Measurements from ENCODE around the gene SLC2A13. TPM values are rescaled to one million over a fixed set of nuclear protein-coding genes. Genes with fewer than 3 reads are reported as not detected.

SLC2A13 gene
- total and polyA plus RNA-seq, 10 of the 15 experiments (the other 5 are each of a cell fraction or from before 2014, with no cell fraction given), result 0.05 to 3.7 (median 0.25) TPM

DNA sequence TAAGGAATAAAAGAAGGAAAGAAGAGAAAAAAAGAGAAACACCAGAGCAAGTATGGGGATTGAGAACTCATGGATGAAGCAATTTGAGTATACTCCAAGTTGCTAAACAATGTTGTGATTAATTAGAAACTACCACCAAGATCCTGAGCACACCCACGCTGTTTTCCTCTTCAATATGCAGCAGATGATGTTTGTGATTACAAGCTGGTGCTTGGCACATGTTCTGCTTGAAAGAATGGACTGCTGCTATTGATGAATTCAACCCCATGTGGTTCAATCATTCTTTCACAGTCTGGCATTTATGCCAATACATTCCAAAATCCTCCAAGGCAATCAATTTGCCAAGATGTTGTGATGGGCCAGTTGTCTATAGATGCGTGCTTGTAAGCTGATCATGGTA is 146.8 kb downstream of the SLC2A13 start:
- POLR2A ChIA-PET, result no interaction called here
- CTCF ChIA-PET, result no interaction called here
- FAIRE-seq (no peak), ATAC-seq (no peak), DNase-seq (ENCODE audit: low read depth, low spot score) (no peak)
- RAD21 ChIA-PET (ENCODE audit: unreplicated experiment), result no interaction called here
- no peak overlapping the region for H3K9ac ChIP-seq (ENCODE audit: control insufficient read depth, insufficient read depth, low read length)
- intact Hi-C loops (cut with micrococcal nuclease; ENCODE audit: unreplicated experiment), result no loop called here
- SMC1A ChIA-PET (ENCODE audit: uncharacterized antibody, unreplicated experiment), result interaction anchor here (1.1 kb wide), 1 partner anchor 16 kb away, joined by 3 read pairs; no protein-coding TSS in a partner anchor
- H2AFZ ChIP-seq (ENCODE audit: control insufficient read depth, low read depth, low read length), result no peak overlapping the region
- no peaks in the 10 kb centered on the region for H4K20me1 ChIP-seq (ENCODE audit: control insufficient read depth, insufficient read depth)
- no peaks in the 10 kb centered on the region for H3K27me3 ChIP-seq (replicated peaks in 1 of 2; ENCODE audit: control insufficient read depth in 2 of 2, insufficient read depth in 2 of 2, low read length in 1 of 2)
- H3K79me2 ChIP-seq (ENCODE audit: control insufficient read depth, insufficient read depth, low read length), result no peaks in the 10 kb centered on the region
- H3K4me3 ChIP-seq, result no peak overlapping the region
- TF ChIP-seq YY1 (IDR thresholded peaks at IDR 0.05; ENCODE audit: low read depth, low read length), result no peak
- TF ChIP-seq EED (IDR thresholded peaks at IDR 0.05; ENCODE audit: low read depth), result no peak
- TF ChIP-seq PAX8 (IDR thresholded peaks at IDR 0.05), result no peak
- TF ChIP-seq, protein P1, sequence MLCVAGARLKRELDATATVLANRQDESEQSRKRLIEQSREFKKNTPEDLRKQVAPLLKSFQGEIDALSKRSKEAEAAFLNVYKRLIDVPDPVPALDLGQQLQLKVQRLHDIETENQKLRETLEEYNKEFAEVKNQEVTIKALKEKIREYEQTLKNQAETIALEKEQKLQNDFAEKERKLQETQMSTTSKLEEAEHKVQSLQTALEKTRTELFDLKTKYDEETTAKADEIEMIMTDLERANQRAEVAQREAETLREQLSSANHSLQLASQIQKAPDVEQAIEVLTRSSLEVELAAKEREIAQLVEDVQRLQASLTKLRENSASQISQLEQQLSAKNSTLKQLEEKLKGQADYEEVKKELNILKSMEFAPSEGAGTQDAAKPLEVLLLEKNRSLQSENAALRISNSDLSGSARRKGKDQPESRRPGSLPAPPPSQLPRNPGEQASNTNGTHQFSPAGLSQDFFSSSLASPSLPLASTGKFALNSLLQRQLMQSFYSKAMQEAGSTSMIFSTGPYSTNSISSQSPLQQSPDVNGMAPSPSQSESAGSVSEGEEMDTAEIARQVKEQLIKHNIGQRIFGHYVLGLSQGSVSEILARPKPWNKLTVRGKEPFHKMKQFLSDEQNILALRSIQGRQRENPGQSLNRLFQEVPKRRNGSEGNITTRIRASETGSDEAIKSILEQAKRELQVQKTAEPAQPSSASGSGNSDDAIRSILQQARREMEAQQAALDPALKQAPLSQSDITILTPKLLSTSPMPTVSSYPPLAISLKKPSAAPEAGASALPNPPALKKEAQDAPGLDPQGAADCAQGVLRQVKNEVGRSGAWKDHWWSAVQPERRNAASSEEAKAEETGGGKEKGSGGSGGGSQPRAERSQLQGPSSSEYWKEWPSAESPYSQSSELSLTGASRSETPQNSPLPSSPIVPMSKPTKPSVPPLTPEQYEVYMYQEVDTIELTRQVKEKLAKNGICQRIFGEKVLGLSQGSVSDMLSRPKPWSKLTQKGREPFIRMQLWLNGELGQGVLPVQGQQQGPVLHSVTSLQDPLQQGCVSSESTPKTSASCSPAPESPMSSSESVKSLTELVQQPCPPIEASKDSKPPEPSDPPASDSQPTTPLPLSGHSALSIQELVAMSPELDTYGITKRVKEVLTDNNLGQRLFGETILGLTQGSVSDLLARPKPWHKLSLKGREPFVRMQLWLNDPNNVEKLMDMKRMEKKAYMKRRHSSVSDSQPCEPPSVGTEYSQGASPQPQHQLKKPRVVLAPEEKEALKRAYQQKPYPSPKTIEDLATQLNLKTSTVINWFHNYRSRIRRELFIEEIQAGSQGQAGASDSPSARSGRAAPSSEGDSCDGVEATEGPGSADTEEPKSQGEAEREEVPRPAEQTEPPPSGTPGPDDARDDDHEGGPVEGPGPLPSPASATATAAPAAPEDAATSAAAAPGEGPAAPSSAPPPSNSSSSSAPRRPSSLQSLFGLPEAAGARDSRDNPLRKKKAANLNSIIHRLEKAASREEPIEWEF (IDR thresholded peaks at IDR 0.05; ENCODE audit: insufficient replicate concordance, low read depth, low read length), result no peak
- no peak for TF ChIP-seq GATAD2B (conservative IDR thresholded peaks at IDR 0.05; ENCODE audit: low read depth)
- TF ChIP-seq GABPA (IDR thresholded peaks at IDR 0.05; ENCODE audit: low read depth), result no peak
- no peak for TF ChIP-seq SUZ12 (IDR thresholded peaks at IDR 0.05; ENCODE audit: unreplicated experiment)
- TF ChIP-seq SMARCA5 (IDR thresholded peaks at IDR 0.05), result no peak
- no peak for TF ChIP-seq ETV6 (conservative IDR thresholded peaks at IDR 0.05 in 1 of 2, IDR thresholded peaks at IDR 0.05 in 1 of 2; ENCODE audit: borderline replicate concordance in 1 of 2, low read depth in 1 of 2)
- TF ChIP-seq, protein P2, sequence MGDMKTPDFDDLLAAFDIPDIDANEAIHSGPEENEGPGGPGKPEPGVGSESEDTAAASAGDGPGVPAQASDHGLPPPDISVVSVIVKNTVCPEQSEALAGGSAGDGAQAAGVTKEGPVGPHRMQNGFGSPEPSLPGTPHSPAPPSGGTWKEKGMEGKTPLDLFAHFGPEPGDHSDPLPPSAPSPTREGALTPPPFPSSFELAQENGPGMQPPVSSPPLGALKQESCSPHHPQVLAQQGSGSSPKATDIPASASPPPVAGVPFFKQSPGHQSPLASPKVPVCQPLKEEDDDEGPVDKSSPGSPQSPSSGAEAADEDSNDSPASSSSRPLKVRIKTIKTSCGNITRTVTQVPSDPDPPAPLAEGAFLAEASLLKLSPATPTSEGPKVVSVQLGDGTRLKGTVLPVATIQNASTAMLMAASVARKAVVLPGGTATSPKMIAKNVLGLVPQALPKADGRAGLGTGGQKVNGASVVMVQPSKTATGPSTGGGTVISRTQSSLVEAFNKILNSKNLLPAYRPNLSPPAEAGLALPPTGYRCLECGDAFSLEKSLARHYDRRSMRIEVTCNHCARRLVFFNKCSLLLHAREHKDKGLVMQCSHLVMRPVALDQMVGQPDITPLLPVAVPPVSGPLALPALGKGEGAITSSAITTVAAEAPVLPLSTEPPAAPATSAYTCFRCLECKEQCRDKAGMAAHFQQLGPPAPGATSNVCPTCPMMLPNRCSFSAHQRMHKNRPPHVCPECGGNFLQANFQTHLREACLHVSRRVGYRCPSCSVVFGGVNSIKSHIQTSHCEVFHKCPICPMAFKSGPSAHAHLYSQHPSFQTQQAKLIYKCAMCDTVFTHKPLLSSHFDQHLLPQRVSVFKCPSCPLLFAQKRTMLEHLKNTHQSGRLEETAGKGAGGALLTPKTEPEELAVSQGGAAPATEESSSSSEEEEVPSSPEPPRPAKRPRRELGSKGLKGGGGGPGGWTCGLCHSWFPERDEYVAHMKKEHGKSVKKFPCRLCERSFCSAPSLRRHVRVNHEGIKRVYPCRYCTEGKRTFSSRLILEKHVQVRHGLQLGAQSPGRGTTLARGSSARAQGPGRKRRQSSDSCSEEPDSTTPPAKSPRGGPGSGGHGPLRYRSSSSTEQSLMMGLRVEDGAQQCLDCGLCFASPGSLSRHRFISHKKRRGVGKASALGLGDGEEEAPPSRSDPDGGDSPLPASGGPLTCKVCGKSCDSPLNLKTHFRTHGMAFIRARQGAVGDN (IDR thresholded peaks at IDR 0.05), result no peak
- TF ChIP-seq RUNX3 (IDR thresholded peaks at IDR 0.05; ENCODE audit: low read length), result no peak
- no peak for TF ChIP-seq RB1 (IDR thresholded peaks at IDR 0.05; ENCODE audit: borderline replicate concordance)
- TF ChIP-seq BACH1 (IDR thresholded peaks at IDR 0.05; ENCODE audit: borderline replicate concordance), result no peak
- TF ChIP-seq SRF (IDR thresholded peaks at IDR 0.05; ENCODE audit: low read depth in 2 of 2, low read length in 2 of 2), result no peak
- TF ChIP-seq SMC3 (IDR thresholded peaks at IDR 0.05; ENCODE audit: borderline replicate concordance, low read length), result no peak
- in situ Hi-C loops (cut with MboI), result loop anchor here (5.0 kb wide), 1 partner anchor 48 kb away; no protein-coding TSS in a partner anchor
- no TSS peak for BruUV-seq (replicated peaks)
- no peaks in the 10 kb centered on the region for H3K36me3 ChIP-seq (ENCODE audit: control insufficient read depth in 2 of 2, insufficient read depth in 2 of 2, low read length in 1 of 2)
- no peak overlapping the region for H3K27ac ChIP-seq (ENCODE audit: control insufficient read depth, insufficient read depth)
- H3K4me1 ChIP-seq (ENCODE audit: control insufficient read depth, insufficient read depth, low read length), result no peaks in the 10 kb centered on the region
- H3K4me2 ChIP-seq (ENCODE audit: control insufficient read depth, insufficient read depth), result no peak overlapping the region
- H3K9me3 ChIP-seq (replicated peaks; ENCODE audit: control insufficient read depth, insufficient read depth, low read length), result no peaks in the 10 kb centered on the region
- WGBS (ENCODE audit: insufficient coverage, insufficient replicate concordance, low lambda C conversion rate, missing lambda C conversion rate), result 50% methylated on average over 2 of the region's 2 CpGs

All from GM12878 (cell line).